GM23338 (cell line): ENCODE measurements around the gene EXPH5. TPM values are rescaled to one million over a fixed set of nuclear protein-coding genes. Genes with fewer than 3 reads are reported as not detected.

Experiments
- ATAC-seq: fragments of 200-7000 bp; cut with Tn5 transposase; 3 replicates; pipeline ENCODE4 v1.9.1; 2020
- DNase-seq: peaks from one replicate; pipeline ENCODE4 v3.0.0-alpha.2; 2015; ENCODE audit warnings: low spot score
- H2AFZ ChIP-seq: fragments of 200-600 bp; sonication (generic); 2 replicates; pipeline ENCODE4 v1.8.0; 2016; ENCODE audit warnings: antibody characterized with exemption, mild to moderate bottlenecking, moderate library complexity
- H3F3A ChIP-seq: fragments of 200-600 bp; sonication (generic); replicated peaks from 2 replicates; pipeline ENCODE4 v1.8.0; 2017; ENCODE audit warnings: antibody characterized with exemption, mixed run types, low read depth
- H3K27ac ChIP-seq: fragments of 200-600 bp; sonication (generic); 2 replicates; pipeline ENCODE4 v1.6.1; 2016; ENCODE audit warnings: low read depth
- H3K27me3 ChIP-seq: fragments of 200-600 bp; sonication (generic); 2 replicates; pipeline ENCODE4 v1.8.0; 2016; ENCODE audit warnings: mild to moderate bottlenecking, mixed run types, moderate library complexity; ENCODE audit not compliant: insufficient read depth
- H3K36me3 ChIP-seq: fragments of 200-600 bp; sonication (generic); 2 replicates; pipeline ENCODE4 v1.8.0; 2016; ENCODE audit warnings: mild to moderate bottlenecking; ENCODE audit not compliant: insufficient read depth
- H3K4me1 ChIP-seq: fragments of 200-600 bp; sonication (generic); 2 replicates; pipeline ENCODE4 v1.8.0; 2016; ENCODE audit warnings: mild to moderate bottlenecking, moderate library complexity; ENCODE audit not compliant: insufficient read depth
- H3K4me2 ChIP-seq: fragments of 200-600 bp; sonication (generic); 2 replicates; pipeline ENCODE4 v1.7.1; 2017; ENCODE audit warnings: mixed run types
- H3K4me3 ChIP-seq: fragments of 200-600 bp; sonication (generic); 2 replicates; pipeline ENCODE4 v1.6.1; 2016; ENCODE audit warnings: mixed run types
- H3K79me2 ChIP-seq: fragments of 200-600 bp; sonication (generic); replicated peaks from 2 replicates; pipeline ENCODE4 v1.8.0; 2017; ENCODE audit warnings: mild to moderate bottlenecking; ENCODE audit not compliant: insufficient read depth
- H3K9me2 ChIP-seq: fragments of 200-600 bp; sonication (generic); 2 replicates; pipeline ENCODE4 v1.8.0; 2017; ENCODE audit not compliant: insufficient read depth
- H4K20me1 ChIP-seq: fragments of 200-600 bp; sonication (generic); replicated peaks from 2 replicates; pipeline ENCODE4 v1.8.0; 2017; ENCODE audit warnings: mild to moderate bottlenecking; ENCODE audit not compliant: insufficient read depth
- H3K27ac Mint-ChIP-seq: 2 replicates; pipeline ENCODE4 v1.8.0; 2020; ENCODE audit warnings: inconsistent platforms, mild to moderate bottlenecking, moderate library complexity, mixed read lengths
- H3K27me3 Mint-ChIP-seq: 3 replicates; pipeline ENCODE4 v1.8.0; 2022; ENCODE audit warnings: low read depth, mild to moderate bottlenecking, moderate library complexity, mixed read lengths, inconsistent platforms; ENCODE audit not compliant: insufficient read depth, poor library complexity
- H3K36me3 Mint-ChIP-seq: 3 replicates; pipeline ENCODE4 v1.8.0; 2021; ENCODE audit warnings: low read depth, mild to moderate bottlenecking, inconsistent platforms, moderate library complexity, mixed read lengths
- H3K4me1 Mint-ChIP-seq: 3 replicates; pipeline ENCODE4 v1.8.0; 2020; ENCODE audit warnings: mild to moderate bottlenecking, inconsistent platforms, mixed read lengths
- H3K4me3 Mint-ChIP-seq: 3 replicates; pipeline ENCODE4 v1.8.0; 2021; ENCODE audit warnings: moderate library complexity, mild to moderate bottlenecking, inconsistent platforms, mixed read lengths
- H3K9me3 Mint-ChIP-seq: 3 replicates; pipeline ENCODE4 v1.8.0; 2020; ENCODE audit warnings: moderate library complexity, mild to moderate bottlenecking, inconsistent platforms, mixed read lengths
- EZH2 ChIP-seq: fragments of 200-600 bp; sonication (generic); IDR thresholded peaks from one replicate; pipeline ENCODE4 v1.8.0; 2017; ENCODE audit warnings: antibody characterized with exemption, mild to moderate bottlenecking, low read depth; ENCODE audit not compliant: unreplicated experiment
- POLR2AphosphoS5 ChIP-seq: IDR thresholded peaks from 2 replicates; pipeline ENCODE4 v1.6.1; 2016; ENCODE audit warnings: antibody characterized with exemption, low read depth
- STAT1 ChIP-seq: IDR thresholded peaks from one replicate; pipeline ENCODE4 v1.6.1; 2016; ENCODE audit warnings: antibody characterized with exemption; ENCODE audit not compliant: unreplicated experiment
- ZNF331 ChIP-seq: fragments of 250-450 bp; sonication (Bioruptor Pico); IDR thresholded peaks from 2 replicates; pipeline ENCODE4 v1.5.0; 2020; ENCODE audit warnings: low read depth, mild to moderate bottlenecking, moderate library complexity
- polyA plus RNA-seq: library from polyadenylated mRNA; unstranded; fragments of >200 nt; fragmentation: Nextera tagmentation; extraction: Ambion mirVana; gene quantifications from 2 replicates; pipeline ENCODE4 v1.2.1, GENCODE V29; 2016
- total RNA-seq: library from RNA; depleted of rRNA; stranded (reverse); fragments of >200 nt; shearing (Covaris generic); gene quantifications from 2 replicates; pipeline ENCODE4 v1.2.3, GENCODE V29; 2014
- TF ChIP-seq, protein P1 (sequence below): fragments of 250-450 bp; sonication (Bioruptor Pico); IDR thresholded peaks from 2 replicates; pipeline ENCODE4 v1.5.0; 2020; ENCODE audit warnings: mild to moderate bottlenecking, moderate library complexity
- TF ChIP-seq, protein P2 (sequence below): IDR thresholded peaks from 2 replicates; pipeline ENCODE4 v1.6.1; 2016; ENCODE audit warnings: antibody characterized with exemption

Gene EXPH5
- total and polyA plus RNA-seq, 2 experiments from 2014 or later = 3.6 to 12.6 TPM

DNA sequence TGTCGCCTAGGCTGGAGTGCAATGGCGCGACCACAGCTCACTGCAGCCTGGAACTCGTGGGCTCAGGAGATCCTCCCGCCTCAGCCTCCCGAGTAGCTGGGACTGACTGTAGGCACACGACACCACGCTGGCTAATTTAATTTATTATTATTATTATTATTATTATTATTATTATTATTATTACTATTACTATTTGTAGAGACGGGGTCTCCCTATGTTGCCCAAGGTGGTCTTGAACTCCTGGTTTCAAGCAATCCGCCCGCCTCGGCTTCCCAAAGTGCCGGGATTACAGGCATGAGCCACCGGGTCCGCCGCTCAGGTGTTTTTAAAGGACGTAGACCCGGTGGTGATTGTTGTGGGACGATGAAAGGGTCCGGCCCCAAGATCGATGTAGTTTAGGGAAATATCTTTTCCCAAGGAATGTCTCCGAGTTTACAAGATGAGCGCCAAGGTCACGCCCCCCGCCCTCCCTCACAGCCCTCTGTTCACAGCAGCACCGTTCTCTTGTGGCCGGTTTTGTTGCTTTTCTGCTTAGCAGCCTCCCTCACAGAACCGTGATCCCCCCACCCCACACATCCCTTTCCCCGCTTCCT, 94.7 kb downstream of the EXPH5 start (continued):
- TF ChIP-seq, protein P1, sequence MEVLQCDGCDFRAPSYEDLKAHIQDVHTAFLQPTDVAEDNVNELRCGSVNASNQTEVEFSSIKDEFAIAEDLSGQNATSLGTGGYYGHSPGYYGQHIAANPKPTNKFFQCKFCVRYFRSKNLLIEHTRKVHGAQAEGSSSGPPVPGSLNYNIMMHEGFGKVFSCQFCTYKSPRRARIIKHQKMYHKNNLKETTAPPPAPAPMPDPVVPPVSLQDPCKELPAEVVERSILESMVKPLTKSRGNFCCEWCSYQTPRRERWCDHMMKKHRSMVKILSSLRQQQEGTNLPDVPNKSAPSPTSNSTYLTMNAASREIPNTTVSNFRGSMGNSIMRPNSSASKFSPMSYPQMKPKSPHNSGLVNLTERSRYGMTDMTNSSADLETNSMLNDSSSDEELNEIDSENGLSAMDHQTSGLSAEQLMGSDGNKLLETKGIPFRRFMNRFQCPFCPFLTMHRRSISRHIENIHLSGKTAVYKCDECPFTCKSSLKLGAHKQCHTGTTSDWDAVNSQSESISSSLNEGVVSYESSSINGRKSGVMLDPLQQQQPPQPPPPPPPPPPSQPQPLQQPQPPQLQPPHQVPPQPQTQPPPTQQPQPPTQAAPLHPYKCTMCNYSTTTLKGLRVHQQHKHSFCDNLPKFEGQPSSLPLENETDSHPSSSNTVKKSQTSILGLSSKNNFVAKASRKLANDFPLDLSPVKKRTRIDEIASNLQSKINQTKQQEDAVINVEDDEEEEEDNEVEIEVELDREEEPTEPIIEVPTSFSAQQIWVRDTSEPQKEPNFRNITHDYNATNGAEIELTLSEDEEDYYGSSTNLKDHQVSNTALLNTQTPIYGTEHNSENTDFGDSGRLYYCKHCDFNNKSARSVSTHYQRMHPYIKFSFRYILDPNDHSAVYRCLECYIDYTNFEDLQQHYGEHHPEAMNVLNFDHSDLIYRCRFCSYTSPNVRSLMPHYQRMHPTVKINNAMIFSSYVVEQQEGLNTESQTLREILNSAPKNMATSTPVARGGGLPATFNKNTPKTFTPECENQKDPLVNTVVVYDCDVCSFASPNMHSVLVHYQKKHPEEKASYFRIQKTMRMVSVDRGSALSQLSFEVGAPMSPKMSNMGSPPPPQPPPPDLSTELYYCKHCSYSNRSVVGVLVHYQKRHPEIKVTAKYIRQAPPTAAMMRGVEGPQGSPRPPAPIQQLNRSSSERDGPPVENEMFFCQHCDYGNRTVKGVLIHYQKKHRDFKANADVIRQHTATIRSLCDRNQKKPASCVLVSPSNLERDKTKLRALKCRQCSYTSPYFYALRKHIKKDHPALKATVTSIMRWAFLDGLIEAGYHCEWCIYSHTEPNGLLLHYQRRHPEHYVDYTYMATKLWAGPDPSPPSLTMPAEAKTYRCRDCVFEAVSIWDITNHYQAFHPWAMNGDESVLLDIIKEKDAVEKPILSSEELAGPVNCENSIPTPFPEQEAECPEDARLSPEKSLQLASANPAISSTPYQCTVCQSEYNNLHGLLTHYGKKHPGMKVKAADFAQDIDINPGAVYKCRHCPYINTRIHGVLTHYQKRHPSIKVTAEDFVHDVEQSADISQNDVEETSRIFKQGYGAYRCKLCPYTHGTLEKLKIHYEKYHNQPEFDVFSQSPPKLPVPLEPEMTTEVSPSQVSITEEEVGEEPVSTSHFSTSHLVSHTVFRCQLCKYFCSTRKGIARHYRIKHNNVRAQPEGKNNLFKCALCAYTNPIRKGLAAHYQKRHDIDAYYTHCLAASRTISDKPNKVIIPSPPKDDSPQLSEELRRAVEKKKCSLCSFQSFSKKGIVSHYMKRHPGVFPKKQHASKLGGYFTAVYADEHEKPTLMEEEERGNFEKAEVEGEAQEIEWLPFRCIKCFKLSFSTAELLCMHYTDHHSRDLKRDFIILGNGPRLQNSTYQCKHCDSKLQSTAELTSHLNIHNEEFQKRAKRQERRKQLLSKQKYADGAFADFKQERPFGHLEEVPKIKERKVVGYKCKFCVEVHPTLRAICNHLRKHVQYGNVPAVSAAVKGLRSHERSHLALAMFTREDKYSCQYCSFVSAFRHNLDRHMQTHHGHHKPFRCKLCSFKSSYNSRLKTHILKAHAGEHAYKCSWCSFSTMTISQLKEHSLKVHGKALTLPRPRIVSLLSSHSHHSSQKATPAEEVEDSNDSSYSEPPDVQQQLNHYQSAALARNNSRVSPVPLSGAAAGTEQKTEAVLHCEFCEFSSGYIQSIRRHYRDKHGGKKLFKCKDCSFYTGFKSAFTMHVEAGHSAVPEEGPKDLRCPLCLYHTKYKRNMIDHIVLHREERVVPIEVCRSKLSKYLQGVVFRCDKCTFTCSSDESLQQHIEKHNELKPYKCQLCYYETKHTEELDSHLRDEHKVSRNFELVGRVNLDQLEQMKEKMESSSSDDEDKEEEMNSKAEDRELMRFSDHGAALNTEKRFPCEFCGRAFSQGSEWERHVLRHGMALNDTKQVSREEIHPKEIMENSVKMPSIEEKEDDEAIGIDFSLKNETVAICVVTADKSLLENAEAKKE = no peak
- no peak for TF ChIP-seq EZH2

DNA sequence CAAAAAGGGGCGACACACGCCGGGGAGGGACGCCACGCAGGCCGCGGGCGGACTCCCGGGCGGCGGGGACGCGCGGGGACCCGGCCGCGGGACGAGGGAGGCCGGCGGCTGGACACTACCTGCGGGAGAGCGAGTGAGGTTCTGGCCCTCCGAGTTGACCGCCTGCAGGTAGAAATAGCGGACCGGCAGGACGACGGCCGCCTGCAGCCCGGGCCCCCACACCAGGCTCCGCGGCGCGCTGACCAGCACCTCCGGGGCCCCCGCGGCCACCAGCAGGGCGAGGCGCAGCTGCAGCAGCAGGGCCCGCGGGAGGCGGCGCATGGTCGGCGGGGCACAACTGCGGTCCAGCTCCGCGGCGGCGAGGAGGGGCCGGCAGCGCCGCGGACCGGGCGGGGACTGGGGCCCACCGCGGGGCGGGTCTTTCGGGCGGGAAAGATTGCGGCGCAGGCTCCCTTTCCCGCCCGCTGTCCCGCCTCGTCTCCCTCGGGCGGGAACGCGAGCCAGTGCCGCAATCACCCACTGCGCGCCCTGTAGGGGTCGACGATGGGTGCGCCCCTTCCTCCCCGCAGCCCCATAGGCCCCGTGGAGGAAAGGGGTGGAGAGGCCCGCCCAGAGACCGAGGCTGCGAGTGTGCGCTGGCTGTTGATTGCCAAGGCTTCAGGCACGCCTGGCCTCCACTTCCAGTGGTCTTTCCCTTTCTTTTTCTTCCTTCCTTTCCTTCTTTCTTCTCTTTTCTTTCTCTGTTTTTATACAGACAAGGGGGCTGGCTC, 95.3 kb downstream of the EXPH5 start, which contains the start of gene POGLUT3:
Gene POGLUT3, minus strand, starts transcription at position 339 of the 770 bp plus-strand sequence. Its CDS starts 18 bp downstream, at position 321.
- Histone ChIP-seq H3K36me3 (no peaks in the 10 kb centered on the region), H3K27me3 (peaks cover 4% of the 10 kb centered on the region; the same call in 1 of the 2 replicates), H3K27ac (peak within 1 kb of the TSS; percentile 56; the same call in 1 of the 2 replicates)

More for the DNA sequence above, 95.3 kb downstream of the EXPH5 start, which contains the start of gene POGLUT3:
- no peaks in the 10 kb centered on the region for H3K36me3 Mint-ChIP-seq
- peak within 1 kb of the TSS; percentile 97 for H3K4me3 Mint-ChIP-seq
- no peaks in the 10 kb centered on the region for H3K9me2 ChIP-seq
- H3F3A ChIP-seq = 0 out of 2 replicates have a peak, but pooled peaks cover 4% of the 10 kb centered on the region
- H3K79me2 ChIP-seq = no peaks in the 10 kb centered on the region
- TF ChIP-seq POLR2AphosphoS5 (peak; percentile 34; the same call in 1 of the 2 replicates), STAT1 (no peak), ZNF331 (CRISPR knock-in tag) (no peak)
- TF ChIP-seq, protein P2, sequence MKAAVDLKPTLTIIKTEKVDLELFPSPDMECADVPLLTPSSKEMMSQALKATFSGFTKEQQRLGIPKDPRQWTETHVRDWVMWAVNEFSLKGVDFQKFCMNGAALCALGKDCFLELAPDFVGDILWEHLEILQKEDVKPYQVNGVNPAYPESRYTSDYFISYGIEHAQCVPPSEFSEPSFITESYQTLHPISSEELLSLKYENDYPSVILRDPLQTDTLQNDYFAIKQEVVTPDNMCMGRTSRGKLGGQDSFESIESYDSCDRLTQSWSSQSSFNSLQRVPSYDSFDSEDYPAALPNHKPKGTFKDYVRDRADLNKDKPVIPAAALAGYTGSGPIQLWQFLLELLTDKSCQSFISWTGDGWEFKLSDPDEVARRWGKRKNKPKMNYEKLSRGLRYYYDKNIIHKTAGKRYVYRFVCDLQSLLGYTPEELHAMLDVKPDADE = no peak
- peaks cover 9% of the 10 kb centered on the region for H3K4me1 ChIP-seq
- peaks cover 17% of the 10 kb centered on the region for H3K27me3 Mint-ChIP-seq
- ATAC-seq (peak; percentile 83), DNase-seq (peak; percentile 76)
- H3K4me1 Mint-ChIP-seq = peaks cover 9% of the 10 kb centered on the region; the same call in 2 of the 3 replicates
- peak within 1 kb of the TSS; percentile 77 for H3K4me2 ChIP-seq
- H3K27ac Mint-ChIP-seq = peak within 1 kb of the TSS; percentile 93
- H3K9me3 Mint-ChIP-seq = no peaks in the 10 kb centered on the region
- H4K20me1 ChIP-seq = no peaks in the 10 kb centered on the region
- peak within 1 kb of the TSS; percentile 92 for H2AFZ ChIP-seq
- peak within 1 kb of the TSS; percentile 72 for H3K4me3 ChIP-seq
